GM12874 (cell line): ENCODE data around the gene VIPR2.

Experiments used
- TF ChIP-seq, protein P1 (sequence below): IDR thresholded peaks from 2 replicates; pipeline ENCODE4 v1.5.1; 2011; ENCODE audit warnings: low read depth, mild to moderate bottlenecking, control low read depth, low read length, moderate library complexity; ENCODE audit not compliant: insufficient read depth

VIPR2 gene

DNA sequence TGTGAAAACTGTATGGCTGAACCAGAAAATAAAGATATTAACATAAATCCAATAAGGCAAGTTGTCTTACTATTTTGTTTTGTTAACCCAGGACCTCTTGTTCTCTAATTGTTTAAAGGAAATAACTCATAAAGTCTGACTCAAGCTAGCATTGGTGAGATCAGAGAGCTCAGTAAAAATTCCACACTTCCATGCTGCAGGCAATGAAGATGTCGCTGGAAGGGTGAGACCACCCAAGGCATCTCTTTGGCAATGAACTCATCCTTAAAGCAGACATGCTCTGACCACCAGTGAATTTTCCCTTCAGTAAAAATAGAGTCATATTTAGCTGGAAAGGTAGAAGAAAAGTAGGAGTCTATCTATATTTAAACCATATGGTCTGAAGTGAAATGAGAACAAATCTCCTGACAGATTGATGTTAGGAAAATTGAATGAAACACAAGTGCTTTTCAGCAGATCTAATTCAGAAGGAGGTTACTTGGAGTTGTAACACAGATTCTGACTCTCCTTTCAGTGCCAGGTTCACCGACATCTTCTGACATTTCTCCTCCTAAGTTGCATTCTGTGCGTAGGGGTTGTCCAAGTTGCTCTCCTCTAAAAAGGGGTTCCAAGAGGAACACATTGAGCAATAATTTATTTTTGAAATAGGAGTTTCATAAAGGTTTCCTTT, 32.8 kb upstream of the VIPR2 start:
- TF ChIP-seq, protein P1, sequence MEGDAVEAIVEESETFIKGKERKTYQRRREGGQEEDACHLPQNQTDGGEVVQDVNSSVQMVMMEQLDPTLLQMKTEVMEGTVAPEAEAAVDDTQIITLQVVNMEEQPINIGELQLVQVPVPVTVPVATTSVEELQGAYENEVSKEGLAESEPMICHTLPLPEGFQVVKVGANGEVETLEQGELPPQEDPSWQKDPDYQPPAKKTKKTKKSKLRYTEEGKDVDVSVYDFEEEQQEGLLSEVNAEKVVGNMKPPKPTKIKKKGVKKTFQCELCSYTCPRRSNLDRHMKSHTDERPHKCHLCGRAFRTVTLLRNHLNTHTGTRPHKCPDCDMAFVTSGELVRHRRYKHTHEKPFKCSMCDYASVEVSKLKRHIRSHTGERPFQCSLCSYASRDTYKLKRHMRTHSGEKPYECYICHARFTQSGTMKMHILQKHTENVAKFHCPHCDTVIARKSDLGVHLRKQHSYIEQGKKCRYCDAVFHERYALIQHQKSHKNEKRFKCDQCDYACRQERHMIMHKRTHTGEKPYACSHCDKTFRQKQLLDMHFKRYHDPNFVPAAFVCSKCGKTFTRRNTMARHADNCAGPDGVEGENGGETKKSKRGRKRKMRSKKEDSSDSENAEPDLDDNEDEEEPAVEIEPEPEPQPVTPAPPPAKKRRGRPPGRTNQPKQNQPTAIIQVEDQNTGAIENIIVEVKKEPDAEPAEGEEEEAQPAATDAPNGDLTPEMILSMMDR, result no peak

GRCh38 chr7:159175792-159176191, 31.1 kb upstream of the VIPR2 start:
- TF ChIP-seq, protein P1, result no peak

DNA sequence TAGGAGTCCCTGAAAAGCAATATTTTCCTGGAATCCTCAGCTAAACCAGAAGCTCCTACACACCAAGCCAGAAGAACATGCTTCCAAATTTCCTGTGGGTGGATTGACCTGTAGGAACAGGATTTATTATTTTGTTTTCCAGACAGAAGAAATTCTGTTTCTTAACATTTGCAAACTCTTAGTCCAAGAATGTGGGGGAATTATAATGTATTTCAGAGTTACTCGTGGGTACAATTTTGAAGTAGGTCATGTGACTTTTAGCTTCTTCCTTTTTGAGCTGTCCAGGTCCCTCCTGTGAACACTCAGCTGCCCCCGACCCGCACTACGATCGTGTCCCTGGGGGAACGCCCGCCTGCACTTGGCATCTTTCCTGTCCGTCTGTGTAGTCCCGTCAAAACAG, 27.7 kb upstream of the VIPR2 start:
- TF ChIP-seq, protein P1, result no peak

DNA sequence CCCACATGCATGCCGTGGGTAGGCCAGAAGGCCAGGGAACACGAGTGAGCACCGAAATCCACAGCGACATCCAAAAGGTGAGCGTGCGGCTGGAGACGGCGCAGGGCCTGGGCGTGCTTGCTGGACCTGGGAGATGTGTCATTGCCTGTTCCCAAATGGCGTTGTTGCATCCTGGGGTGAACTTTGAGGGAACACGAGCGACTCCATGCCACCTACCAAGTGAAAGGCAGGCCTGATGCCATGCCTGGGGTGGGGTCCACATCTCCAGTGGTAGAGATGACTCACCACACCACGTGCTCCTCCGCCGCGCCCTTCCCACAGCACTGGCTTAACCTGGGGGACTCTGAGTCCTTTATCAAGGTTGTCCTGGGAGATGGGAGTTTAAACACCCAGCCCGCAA, 24.7 kb upstream of the VIPR2 start:
- TF ChIP-seq, protein P1, result no peak

DNA sequence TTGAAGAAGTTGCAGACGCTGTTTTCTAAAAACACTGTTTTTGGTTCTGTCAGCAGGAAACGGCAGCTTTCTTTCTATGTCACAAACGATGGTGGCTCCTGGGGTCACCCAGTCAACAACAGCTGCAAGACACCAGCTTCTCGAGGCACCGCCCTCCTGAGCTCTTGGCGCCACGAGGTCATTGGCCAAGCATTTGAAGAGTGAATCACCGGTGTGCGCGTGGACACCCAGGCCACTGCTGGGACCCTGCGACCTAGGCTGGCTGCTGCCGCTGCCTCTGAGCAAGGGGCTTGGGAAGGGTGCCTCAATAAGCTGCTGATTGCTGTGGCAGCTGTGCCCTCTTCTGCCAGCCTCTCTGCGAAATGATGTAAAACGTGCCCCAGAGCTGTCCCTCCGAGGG, 22.5 kb upstream of the VIPR2 start:
- TF ChIP-seq, protein P1, result no peak

DNA sequence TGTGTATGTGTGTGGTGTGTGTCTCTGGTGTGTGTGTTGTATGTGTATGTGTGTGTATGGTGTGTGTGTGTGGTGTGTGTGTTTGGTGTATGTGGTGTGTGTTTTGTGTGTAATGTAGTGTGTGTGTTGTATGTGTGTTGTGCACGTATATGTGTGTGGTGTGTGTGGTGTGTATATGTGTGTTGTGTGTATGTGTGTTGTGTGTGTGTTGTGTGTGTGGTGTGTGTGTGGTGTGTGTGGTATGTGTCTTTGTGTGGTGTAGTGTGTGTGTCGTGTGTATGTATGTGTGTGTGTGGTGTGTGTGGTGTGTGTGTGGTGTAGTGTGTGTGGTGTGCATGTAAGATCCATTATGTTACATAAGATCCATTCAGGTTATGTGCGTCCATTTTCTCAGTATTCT, 21.9 kb upstream of the VIPR2 start:
- TF ChIP-seq, protein P1, result no peak

GRCh38 chr7:159165352-159165751, 20.7 kb upstream of the VIPR2 start:
- TF ChIP-seq, protein P1, result no peak
